Right lobe of liver (tissue), 4 donors: ENCODE results near the gene ACOX3.

Source experiments
- CTCF ChIP-seq, 4 donors: fragments of 200-600 bp in 3 of 4; fragments of 450-650 bp in 1 of 4; IDR thresholded peaks; one replicate each; pipeline versions ENCODE4 v1.5.1 to v1.8.0; 2016 to 2022; ENCODE audit warnings: antibody characterized with exemption in 4 of 4, mild to moderate bottlenecking in 2 of 4
- POLR2A ChIP-seq: fragments of 450-650 bp; IDR thresholded peaks from one replicate; pipeline ENCODE4 v1.6.1; 2017; ENCODE audit warnings: antibody characterized with exemption, mild to moderate bottlenecking
- donor health status: DM: no; HTN: no; CAD: no.
- donor health status: DM: no; HTN: no; CAD: no.
- donor health status: DM: no; HTN: yes; CAD: no.

DNA sequence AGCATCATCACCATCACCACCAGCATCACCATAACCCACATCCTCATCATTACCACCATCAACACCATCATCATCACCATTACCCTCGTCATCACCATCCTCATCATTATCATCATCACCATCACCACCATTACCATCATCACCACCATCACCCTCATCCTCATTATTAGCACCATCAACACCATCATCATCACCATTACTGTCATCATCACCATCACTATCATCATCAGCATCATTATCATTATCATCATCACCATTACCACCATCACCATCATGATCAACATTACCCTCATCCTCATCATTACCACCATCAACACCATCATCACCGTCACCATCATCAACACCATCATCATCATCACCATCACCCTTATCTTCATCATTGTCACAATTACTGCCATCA is 119.3 kb downstream of the ACOX3 start:
- no peak for TF ChIP-seq CTCF (IDR thresholded peaks at IDR 0.05)
- no peak for TF ChIP-seq POLR2A
